ENCODE results near the gene DCAF15.

DNA sequence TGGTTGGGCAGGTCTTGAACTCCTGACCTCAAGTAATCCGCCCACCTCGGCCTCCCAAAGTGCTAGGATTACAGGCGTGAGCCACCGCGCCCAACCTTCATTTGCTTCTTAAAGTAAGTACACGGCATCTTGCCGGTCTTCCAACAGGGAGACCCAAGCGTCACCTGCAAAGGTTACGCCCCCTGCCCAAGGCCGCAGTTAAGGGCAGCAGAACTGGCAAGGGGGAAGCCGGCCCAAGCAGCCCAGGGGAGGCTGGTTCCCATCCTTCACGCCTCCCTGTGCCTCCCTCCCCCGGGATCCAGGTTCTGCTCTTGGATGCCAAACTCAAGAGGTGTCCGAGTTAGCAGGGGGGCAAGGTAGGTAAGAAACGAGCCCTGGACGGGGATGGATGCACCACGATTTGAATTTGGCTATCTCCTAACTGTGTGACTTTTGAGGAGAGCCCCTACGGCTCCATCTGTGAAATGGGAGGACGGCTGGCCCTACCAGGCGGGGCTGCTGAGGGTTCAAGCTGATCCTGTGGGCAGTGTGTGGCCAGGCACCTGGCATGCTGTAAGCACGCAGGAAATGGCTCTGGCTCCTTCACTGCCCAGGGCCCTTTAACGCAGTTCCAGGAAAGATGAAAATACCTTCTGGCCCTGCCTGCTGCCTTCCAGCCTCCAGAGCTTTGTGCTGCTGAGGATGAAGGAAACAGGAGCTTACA, 44.8 kb downstream of the DCAF15 start:
- no peak for TF ChIP-seq CTCF (IDR thresholded peaks at IDR 0.05)
- TF ChIP-seq ZFX (IDR thresholded peaks at IDR 0.05; ENCODE audit: borderline replicate concordance), result no peak
